C4-2B (cell line): ENCODE results near the gene WWOX.

Experiments used
- ZFX ChIP-seq: fragments of 450-650 bp; IDR thresholded peaks from 2 replicates; pipeline ENCODE4 v1.6.1; 2017
- TF ChIP-seq, protein P1 (sequence below): fragments of 450-650 bp; conservative IDR thresholded peaks from 2 replicates; pipeline ENCODE4 v1.5.1; 2017; ENCODE audit warnings: mild to moderate bottlenecking

DNA sequence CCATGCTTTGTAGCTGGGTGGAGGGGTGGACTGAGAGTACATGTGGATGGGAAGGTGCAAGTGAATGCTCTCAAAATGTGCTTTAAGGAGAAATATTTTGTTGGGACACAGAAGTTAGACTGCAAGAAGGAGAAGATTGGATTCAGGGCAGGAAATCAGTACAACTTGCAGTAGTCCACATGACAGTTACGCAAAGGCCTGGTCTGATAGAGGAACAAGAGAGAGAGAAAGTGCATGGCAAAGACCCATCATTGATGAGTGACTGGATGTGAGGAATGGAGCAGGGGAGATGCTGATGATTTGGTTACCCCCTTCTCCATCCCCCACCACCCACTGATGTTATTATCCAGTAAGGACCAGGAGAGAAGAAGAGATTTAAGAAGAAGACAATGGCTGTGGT, 1028.3 kb downstream of the WWOX start:
- TF ChIP-seq, protein P1, sequence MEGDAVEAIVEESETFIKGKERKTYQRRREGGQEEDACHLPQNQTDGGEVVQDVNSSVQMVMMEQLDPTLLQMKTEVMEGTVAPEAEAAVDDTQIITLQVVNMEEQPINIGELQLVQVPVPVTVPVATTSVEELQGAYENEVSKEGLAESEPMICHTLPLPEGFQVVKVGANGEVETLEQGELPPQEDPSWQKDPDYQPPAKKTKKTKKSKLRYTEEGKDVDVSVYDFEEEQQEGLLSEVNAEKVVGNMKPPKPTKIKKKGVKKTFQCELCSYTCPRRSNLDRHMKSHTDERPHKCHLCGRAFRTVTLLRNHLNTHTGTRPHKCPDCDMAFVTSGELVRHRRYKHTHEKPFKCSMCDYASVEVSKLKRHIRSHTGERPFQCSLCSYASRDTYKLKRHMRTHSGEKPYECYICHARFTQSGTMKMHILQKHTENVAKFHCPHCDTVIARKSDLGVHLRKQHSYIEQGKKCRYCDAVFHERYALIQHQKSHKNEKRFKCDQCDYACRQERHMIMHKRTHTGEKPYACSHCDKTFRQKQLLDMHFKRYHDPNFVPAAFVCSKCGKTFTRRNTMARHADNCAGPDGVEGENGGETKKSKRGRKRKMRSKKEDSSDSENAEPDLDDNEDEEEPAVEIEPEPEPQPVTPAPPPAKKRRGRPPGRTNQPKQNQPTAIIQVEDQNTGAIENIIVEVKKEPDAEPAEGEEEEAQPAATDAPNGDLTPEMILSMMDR = no peak
- no peak for TF ChIP-seq ZFX
